H9 (cell line): ENCODE data around the gene LIX1L. TPM values are rescaled to one million over a fixed set of nuclear protein-coding genes. Genes with fewer than 3 reads are reported as not detected.

Experiments used
- DNase-seq: peaks from one replicate; pipeline ENCODE4 v3.0.0-alpha.2; 2017
- H2AFZ ChIP-seq: one replicate; pipeline ENCODE4 v1.6.1; 2013; ENCODE audit warnings: mild to moderate bottlenecking, low read length, control low read depth, moderate library complexity
- H2AK5ac ChIP-seq: 2 replicates; pipeline ENCODE4 v1.6.1; 2013; ENCODE audit warnings: low read length, control low read depth, mixed read lengths; ENCODE audit not compliant: insufficient read length
- H2BK120ac ChIP-seq: one replicate; pipeline ENCODE4 v1.6.1; 2013; ENCODE audit warnings: low read depth, mild to moderate bottlenecking, low read length, control low read depth, inconsistent platforms; ENCODE audit not compliant: poor library complexity, severe bottlenecking
- H2BK12ac ChIP-seq: 2 replicates; pipeline ENCODE4 v1.6.1; 2013; ENCODE audit warnings: low read length, control low read depth, mixed read lengths, low read depth; ENCODE audit not compliant: insufficient read length
- H2BK15ac ChIP-seq: 2 replicates; pipeline ENCODE4 v1.6.1; 2013; ENCODE audit warnings: low read depth, low read length, control low read depth
- H2BK20ac ChIP-seq: one replicate; pipeline ENCODE4 v1.6.1; 2013; ENCODE audit warnings: low read depth, mild to moderate bottlenecking, low read length, control low read depth, inconsistent platforms; ENCODE audit not compliant: poor library complexity, severe bottlenecking
- H2BK5ac ChIP-seq: 2 replicates; pipeline ENCODE4 v1.6.1; 2013; ENCODE audit warnings: low read length, control low read depth, mixed read lengths; ENCODE audit not compliant: insufficient read length
- H3K14ac ChIP-seq: 2 replicates; pipeline ENCODE4 v1.6.1; 2013; ENCODE audit warnings: low read length, control low read depth; ENCODE audit not compliant: insufficient read depth
- H3K18ac ChIP-seq: 2 replicates; pipeline ENCODE4 v1.6.1; 2013; ENCODE audit warnings: low read depth, mild to moderate bottlenecking, mixed read lengths, low read length, control low read depth; ENCODE audit not compliant: insufficient read length
- H3K23ac ChIP-seq: 2 replicates; pipeline ENCODE4 v1.6.1; 2013; ENCODE audit warnings: low read length, control low read depth, mixed read lengths, low read depth; ENCODE audit not compliant: insufficient read length
- H3K23me2 ChIP-seq: 2 replicates; pipeline ENCODE4 v1.6.1; 2013; ENCODE audit warnings: low read depth, mild to moderate bottlenecking, mixed read lengths, low read length, control low read depth; ENCODE audit not compliant: insufficient read length, poor library complexity, severe bottlenecking
- H3K27ac ChIP-seq: 2 replicates; pipeline ENCODE4 v1.5.1; 2013; ENCODE audit warnings: low read length, control low read depth, mixed read lengths, low read depth; ENCODE audit not compliant: insufficient read length
- H3K27me3 ChIP-seq: 2 replicates; pipeline ENCODE4 v1.6.1; 2013; ENCODE audit warnings: low read length, control low read depth, inconsistent platforms; ENCODE audit not compliant: insufficient read depth
- H3K4ac ChIP-seq: 2 replicates; pipeline ENCODE4 v1.6.1; 2013; ENCODE audit warnings: low read depth, mild to moderate bottlenecking, control low read depth, inconsistent platforms, low read length, moderate library complexity
- H3K4me1 ChIP-seq: 2 replicates; pipeline ENCODE4 v1.6.1; 2013; ENCODE audit warnings: low read length, control low read depth, inconsistent platforms; ENCODE audit not compliant: insufficient read depth
- H3K4me2 ChIP-seq: 2 replicates; pipeline ENCODE4 v1.6.1; 2013; ENCODE audit warnings: low read length, control low read depth, mixed read lengths; ENCODE audit not compliant: insufficient read length, insufficient read depth
- H3K56ac ChIP-seq: 2 replicates; pipeline ENCODE4 v1.6.1; 2013; ENCODE audit warnings: low read depth, mild to moderate bottlenecking, mixed read lengths, low read length, control low read depth; ENCODE audit not compliant: insufficient read length
- H3K79me1 ChIP-seq: 2 replicates; pipeline ENCODE4 v1.6.1; 2013; ENCODE audit warnings: low read depth, mild to moderate bottlenecking, moderate library complexity, low read length, control low read depth, inconsistent platforms; ENCODE audit not compliant: insufficient read depth, poor library complexity, severe bottlenecking
- H3K79me2 ChIP-seq: 2 replicates; pipeline ENCODE4 v1.6.1; 2013; ENCODE audit warnings: low read length, control low read depth, inconsistent platforms; ENCODE audit not compliant: insufficient read depth
- H3K9ac ChIP-seq: 2 replicates; pipeline ENCODE4 v1.6.1; 2013; ENCODE audit warnings: low read length, control low read depth, mixed read lengths; ENCODE audit not compliant: insufficient read length; ENCODE audit errors: extremely low read depth
- H3K9me3 ChIP-seq: one replicate; pipeline ENCODE4 v1.6.1; 2013; ENCODE audit warnings: low read depth, low read length, inconsistent platforms; ENCODE audit not compliant: control insufficient read depth
- H3T11ph ChIP-seq: one replicate; pipeline ENCODE4 v1.6.1; 2013; ENCODE audit warnings: mild to moderate bottlenecking, low read length, control low read depth, inconsistent platforms
- H4K20me1 ChIP-seq: one replicate; pipeline ENCODE4 v1.6.1; 2013; ENCODE audit not compliant: control insufficient read depth, insufficient read length, insufficient read depth
- H4K5ac ChIP-seq: 2 replicates; pipeline ENCODE4 v1.6.1; 2013; ENCODE audit warnings: low read depth, mild to moderate bottlenecking, mixed read lengths, low read length, control low read depth; ENCODE audit not compliant: insufficient read length
- H4K8ac ChIP-seq: replicated peaks from 2 replicates; pipeline ENCODE4 v1.6.1; 2013; ENCODE audit warnings: low read length, control low read depth, mixed read lengths, low read depth; ENCODE audit not compliant: insufficient read length
- H4K91ac ChIP-seq: 2 replicates; pipeline ENCODE4 v1.6.1; 2013; ENCODE audit warnings: low read depth, mild to moderate bottlenecking, moderate library complexity, mixed read lengths, low read length, control low read depth; ENCODE audit not compliant: insufficient read length
- H3K27ac Mint-ChIP-seq, 3 experiments: 2 replicates in 2 of 3; 3 replicates in 1 of 3; pipeline ENCODE4 v1.8.0; 2020 to 2021; ENCODE audit warnings: mixed read lengths in 3 of 3, mild to moderate bottlenecking in 1 of 3, moderate library complexity in 1 of 3
- H3K27me3 Mint-ChIP-seq: 2 replicates; pipeline ENCODE4 v1.8.0; 2021; ENCODE audit warnings: low read depth, mild to moderate bottlenecking, moderate library complexity, mixed read lengths
- H3K36me3 Mint-ChIP-seq, 3 experiments: 2 replicates in 2 of 3; 3 replicates in 1 of 3; pipeline ENCODE4 v1.8.0; 2020 to 2021; ENCODE audit warnings: low read depth in 3 of 3, mixed read lengths in 3 of 3; ENCODE audit not compliant: insufficient read depth in 1 of 3
- H3K4me1 Mint-ChIP-seq, 2 experiments: 2 replicates each; pipeline ENCODE4 v1.8.0; 2020; ENCODE audit warnings: mixed read lengths in 2 of 2
- H3K4me3 Mint-ChIP-seq, 2 experiments: 2 replicates in 1 of 2; 3 replicates in 1 of 2; pipeline ENCODE4 v1.8.0; 2020 to 2021; ENCODE audit warnings: mild to moderate bottlenecking in 2 of 2, mixed read lengths in 2 of 2, moderate library complexity in 1 of 2
- H3K9me3 Mint-ChIP-seq, 2 experiments: 2 replicates in 1 of 2; 3 replicates in 1 of 2; pipeline ENCODE4 v1.8.0; 2020; ENCODE audit warnings: mild to moderate bottlenecking in 2 of 2, mixed read lengths in 2 of 2, moderate library complexity in 1 of 2
- CTCF ChIP-seq: fragments of 200-600 bp; sonication (generic); conservative IDR thresholded peaks from 3 replicates; pipeline ENCODE4 v1.8.0; 2021; ENCODE audit warnings: antibody characterized with exemption, mild to moderate bottlenecking
- WGBS: extraction: QIAGEN DNeasy Blood & Tissue Kit; methylation state at CpG from one replicate; pipeline ENCODE4 v1.1.7; 2013; ENCODE audit warnings: missing lambda C conversion rate, low lambda C conversion rate, mixed read lengths; ENCODE audit not compliant: insufficient read length; ENCODE audit errors: extremely low coverage; 5-methylcytosine and 5-hydroxymethylcytosine counted together
- total RNA-seq: library from RNA; stranded (reverse); gene quantifications from 2 replicates; pipeline ENCODE4 v1.2.1, GENCODE V29; 2021

LIX1L gene
- total RNA-seq, 1 experiment from 2014 or later = 5.9 TPM

DNA sequence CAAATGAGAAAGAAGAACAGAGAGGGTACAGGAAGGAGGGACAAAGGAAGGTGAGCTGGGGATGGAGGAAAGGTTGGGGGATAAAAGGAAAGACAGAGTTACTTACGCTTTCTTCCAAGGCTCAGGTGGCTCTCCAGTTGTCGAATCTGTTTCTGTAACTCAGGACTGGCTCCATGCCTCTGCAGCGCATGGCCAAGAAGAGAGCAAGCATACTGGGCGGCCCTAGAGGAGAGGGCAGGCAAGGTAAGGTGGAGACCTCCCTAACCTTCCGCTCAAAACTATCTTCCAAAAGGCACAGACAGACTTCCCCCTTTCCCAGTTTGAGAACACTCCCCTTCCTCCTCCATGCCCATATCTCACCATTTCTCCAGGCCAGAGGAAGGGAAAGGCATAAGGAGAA lies 40.2 kb downstream of the LIX1L start:
- Mint-ChIP-seq H3K36me3 (peaks cover 0 to 5% (median 5%) of the 10 kb centered on the region in 3 experiments; a peak in 4 of 7 replicates), H3K4me1 (peaks cover 16 to 17% of the 10 kb centered on the region in 2 experiments), H3K27me3 (no peaks in the 10 kb centered on the region), H3K4me3 (peak overlapping the region; percentile 88 to 94), H3K27ac (no peak overlapping the region), H3K9me3 (no peaks in the 10 kb centered on the region)
- TF ChIP-seq CTCF = no peak
- Histone ChIP-seq H3K4me1 (no peaks in the 10 kb centered on the region), H2AFZ (no peak overlapping the region), H3K79me1 (no peaks in the 10 kb centered on the region), H2AK5ac (no peak overlapping the region), H3K27me3 (no peaks in the 10 kb centered on the region), H4K91ac (no peak overlapping the region), H3K14ac (no peak overlapping the region), H3K4ac (no peak overlapping the region), H3K18ac (no peak overlapping the region), H3K27ac (no peak overlapping the region), H4K8ac (no peak overlapping the region), H3K4me2 (peak overlapping the region; percentile 96), H2BK15ac (no peak overlapping the region), H2BK20ac (no peak overlapping the region), H3K9ac (no peak overlapping the region), H3K56ac (no peak overlapping the region), H3K79me2 (no peaks in the 10 kb centered on the region), H4K5ac (no peak overlapping the region), H2BK12ac (no peak overlapping the region), H2BK5ac (no peak overlapping the region), H3K23ac (no peak overlapping the region), H3K23me2 (peaks cover 10% of the 10 kb centered on the region), H3K9me3 (no peaks in the 10 kb centered on the region), H2BK120ac (no peak overlapping the region), H3T11ph (no peak overlapping the region), H4K20me1 (no peaks in the 10 kb centered on the region)
- DNase-seq = no peak
- no CpG with 5 or more reads among the region's 5 CpGs for WGBS
